Mucosa of rectum (tissue), 2 donors: ENCODE results near the gene BCR.

ENCODE experiments used
- H3K27ac ChIP-seq, 2 donors: one replicate each; pipeline ENCODE4 v1.7.0; 2013; ENCODE audit warnings: inconsistent platforms in 2 of 2, low read depth in 2 of 2, low read length in 2 of 2
- H3K27me3 ChIP-seq, 2 donors: one replicate each; pipeline ENCODE4 v1.7.0; 2013; ENCODE audit warnings: low read length in 2 of 2; ENCODE audit not compliant: control insufficient read depth in 2 of 2, insufficient read depth in 2 of 2
- H3K36me3 ChIP-seq, 2 donors: one replicate each; pipeline ENCODE4 v1.7.0; 2013; ENCODE audit warnings: low read length in 2 of 2; ENCODE audit not compliant: control insufficient read depth in 2 of 2, insufficient read depth in 2 of 2
- H3K4me1 ChIP-seq, 2 donors: one replicate each; pipeline ENCODE4 v1.7.0; 2013; ENCODE audit warnings: low read length in 2 of 2, mild to moderate bottlenecking in 1 of 2; ENCODE audit not compliant: control insufficient read depth in 2 of 2, insufficient read depth in 2 of 2
- H3K4me3 ChIP-seq, 2 donors: one replicate each; pipeline ENCODE4 v1.7.0; 2013; ENCODE audit warnings: low read length in 2 of 2
- H3K9ac ChIP-seq, 2 donors: one replicate each; pipeline ENCODE4 v1.7.0; 2013; ENCODE audit warnings: low read length in 2 of 2, low read depth in 1 of 2, mild to moderate bottlenecking in 1 of 2
- H3K9me3 ChIP-seq, 2 donors: one replicate each; pipeline ENCODE4 v1.7.0; 2013; ENCODE audit warnings: low read length in 2 of 2; ENCODE audit not compliant: control insufficient read depth in 2 of 2
- donor health status: healthy.
- donor health status: Normal muscosa, but diverticular disease.

Gene BCR

DNA sequence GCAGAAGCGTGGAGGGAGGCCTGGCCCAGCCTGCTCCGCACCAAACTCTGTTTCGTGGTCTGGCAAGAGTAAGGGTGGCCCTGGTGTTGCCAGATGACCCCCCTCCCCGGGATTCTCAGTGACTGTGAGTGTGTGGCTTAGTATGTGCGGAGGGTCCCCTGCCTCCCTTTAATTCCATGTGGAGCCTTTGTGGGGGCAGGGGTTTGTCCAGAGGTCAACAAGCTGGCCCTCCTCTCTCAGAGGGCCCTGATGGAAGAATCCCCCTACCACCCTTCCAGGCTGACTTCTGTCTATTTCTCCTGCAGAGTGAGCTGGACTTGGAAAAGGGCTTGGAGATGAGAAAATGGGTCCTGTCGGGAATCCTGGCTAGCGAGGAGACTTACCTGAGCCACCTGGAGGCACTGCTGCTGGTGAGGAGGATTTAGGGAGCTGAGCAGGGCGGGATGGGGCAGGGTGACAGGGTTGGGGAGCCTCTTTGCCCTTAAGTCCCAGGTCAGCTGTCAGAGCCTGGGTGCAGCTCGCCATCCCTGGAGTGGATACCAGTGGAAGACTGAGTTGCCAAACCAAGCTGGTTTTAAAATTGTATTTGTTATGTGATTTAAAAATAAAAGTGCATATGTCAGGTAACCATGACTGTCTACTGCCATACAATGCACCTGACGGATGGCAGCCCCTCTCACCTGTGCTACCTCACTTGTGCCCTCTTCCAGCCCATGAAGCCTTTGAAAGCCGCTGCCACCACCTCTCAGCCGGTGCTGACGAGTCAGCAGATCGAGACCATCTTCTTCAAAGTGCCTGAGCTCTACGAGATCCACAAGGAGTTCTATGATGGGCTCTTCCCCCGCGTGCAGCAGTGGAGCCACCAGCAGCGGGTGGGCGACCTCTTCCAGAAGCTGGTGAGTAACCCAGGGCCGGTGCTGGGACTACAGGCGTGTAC is 80.6 kb downstream of the BCR start:
- Histone ChIP-seq H3K4me3 (no peak overlapping the region), H3K36me3 (peaks cover 18 to 23% of the 10 kb centered on the region in 2 donors), H3K27ac (no peak overlapping the region), H3K9me3 (no peaks in the 10 kb centered on the region), H3K4me1 (peaks cover 11 to 28% of the 10 kb centered on the region in 2 donors), H3K27me3 (no peaks in the 10 kb centered on the region), H3K9ac (no peak overlapping the region)

DNA sequence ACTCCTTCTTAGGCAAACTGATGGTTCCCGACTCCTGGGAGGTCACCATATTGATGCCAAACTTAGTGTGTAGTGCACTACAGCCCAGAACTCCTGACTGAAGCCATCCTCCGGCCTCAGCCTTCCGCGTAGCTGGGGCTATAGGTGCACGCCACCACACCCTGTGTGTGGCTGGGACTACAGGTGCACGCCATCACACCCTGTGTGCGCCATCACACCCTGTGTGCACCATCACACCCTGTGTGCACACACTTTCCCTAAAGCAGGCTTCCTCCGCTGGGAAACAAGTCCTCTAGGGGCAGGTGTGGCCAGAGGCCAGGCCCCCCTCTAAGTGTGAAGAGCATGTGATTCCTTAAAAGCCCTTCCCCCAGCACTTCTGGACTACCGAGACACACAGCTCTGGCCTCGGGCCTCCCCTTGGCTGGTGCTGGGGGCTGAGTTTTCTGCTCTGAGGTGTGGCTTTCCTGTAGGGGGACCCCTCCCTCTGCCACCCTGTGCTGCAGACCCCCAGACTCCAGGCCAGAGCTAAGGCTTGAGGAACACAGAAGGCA is 81.7 kb downstream of the BCR start:
- Histone ChIP-seq H3K4me1 (peaks cover 5 to 18% of the 10 kb centered on the region in 2 donors), H3K9me3 (no peaks in the 10 kb centered on the region), H3K9ac (no peak overlapping the region), H3K27ac (no peak overlapping the region), H3K27me3 (no peaks in the 10 kb centered on the region), H3K4me3 (no peak overlapping the region), H3K36me3 (peaks cover 18 to 23% of the 10 kb centered on the region in 2 donors)

DNA sequence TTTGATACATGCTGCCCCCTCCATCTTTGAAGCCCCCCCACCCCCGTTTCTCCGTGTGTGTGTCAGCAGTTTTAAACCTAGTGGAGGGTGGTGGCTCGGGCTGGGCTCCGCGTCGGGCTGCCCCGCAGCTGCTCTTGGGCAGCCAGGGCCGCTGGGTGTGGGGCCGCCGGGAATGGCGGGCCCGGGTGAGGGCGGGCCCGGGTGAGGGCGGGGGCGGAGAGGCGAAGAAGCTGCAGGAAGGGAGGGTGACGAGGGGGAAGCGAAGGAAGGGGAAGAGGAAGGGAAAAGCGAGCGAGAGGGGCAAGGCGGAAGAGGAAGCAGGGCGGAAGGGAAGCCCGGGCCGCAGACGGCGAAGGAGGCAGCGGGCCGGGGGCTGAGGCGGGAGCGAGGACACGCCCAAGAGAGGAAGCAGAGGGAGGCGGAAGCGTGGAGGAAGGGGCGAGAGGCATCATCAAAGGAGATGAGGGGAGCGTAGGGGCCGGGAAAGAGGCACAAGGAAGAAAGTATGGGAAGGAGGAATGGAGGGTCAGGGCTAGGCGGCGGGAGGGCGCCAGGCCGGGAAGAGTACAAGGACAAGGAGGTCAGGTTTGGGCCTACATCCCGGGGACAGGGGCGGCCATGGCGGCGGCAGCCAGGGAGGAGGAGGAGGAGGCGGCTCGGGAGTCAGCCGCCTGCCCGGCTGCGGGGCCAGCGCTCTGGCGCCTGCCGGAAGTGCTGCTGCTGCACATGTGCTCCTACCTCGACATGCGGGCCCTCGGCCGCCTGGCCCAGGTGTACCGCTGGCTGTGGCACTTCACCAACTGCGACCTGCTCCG is 82.4 kb downstream of the BCR start:
- Histone ChIP-seq H3K36me3 (peaks cover 19 to 23% of the 10 kb centered on the region in 2 donors), H3K27ac (no peak overlapping the region), H3K9ac (no peak overlapping the region), H3K4me3 (no peak overlapping the region), H3K4me1 (peaks cover 0 to 10% of the 10 kb centered on the region in 2 donors), H3K9me3 (no peaks in the 10 kb centered on the region), H3K27me3 (no peaks in the 10 kb centered on the region)

GRCh38 chr22:23263651-23264555 is 83.6 kb downstream of the BCR start:
- no peaks in the 10 kb centered on the region for H3K27me3 ChIP-seq
- H3K36me3 ChIP-seq: peaks cover 26 to 30% of the 10 kb centered on the region in 2 donors
- H3K9me3 ChIP-seq: no peaks in the 10 kb centered on the region
- peaks cover 0 to under 1% of the 10 kb centered on the region in 2 donors for H3K4me1 ChIP-seq
- no peak overlapping the region for H3K9ac ChIP-seq
- no peak overlapping the region for H3K4me3 ChIP-seq
- peak overlapping the region in 1 of 2 donors; percentile 23 for H3K27ac ChIP-seq

- Histone ChIP-seq H3K27ac (peak overlapping the region in 1 of 2 donors; percentile 23), H3K36me3 (peaks cover 27 to 31% of the 10 kb centered on the region in 2 donors), H3K4me1 (peaks cover 0 to 2% of the 10 kb centered on the region in 2 donors), H3K9me3 (no peaks in the 10 kb centered on the region), H3K9ac (no peak overlapping the region), H3K27me3 (no peaks in the 10 kb centered on the region), H3K4me3 (no peak overlapping the region)
Measured at GRCh38 chr22:23264610-23265367, 84.5 kb downstream of the BCR start.

DNA sequence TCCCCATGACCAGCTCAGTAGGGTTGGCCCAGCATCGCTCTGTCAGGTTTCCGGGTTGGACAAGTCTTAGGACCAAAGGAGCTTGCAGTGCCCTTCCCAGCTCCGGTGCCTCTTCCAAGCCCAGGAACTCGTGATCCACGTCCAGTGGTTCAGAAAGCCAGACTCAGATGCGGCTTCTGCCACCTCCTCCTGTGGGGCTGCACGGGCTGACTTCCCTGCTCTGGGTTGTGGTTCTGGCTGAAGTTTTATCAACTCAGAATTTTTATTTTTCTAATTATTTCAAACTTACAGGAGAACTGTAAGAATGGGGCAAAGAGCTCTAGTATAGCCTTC is 85.0 kb downstream of the BCR start:
- Histone ChIP-seq H3K36me3 (peaks cover 26 to 35% of the 10 kb centered on the region in 2 donors), H3K27ac (no peak overlapping the region), H3K4me1 (peaks cover 0 to 2% of the 10 kb centered on the region in 2 donors)

DNA sequence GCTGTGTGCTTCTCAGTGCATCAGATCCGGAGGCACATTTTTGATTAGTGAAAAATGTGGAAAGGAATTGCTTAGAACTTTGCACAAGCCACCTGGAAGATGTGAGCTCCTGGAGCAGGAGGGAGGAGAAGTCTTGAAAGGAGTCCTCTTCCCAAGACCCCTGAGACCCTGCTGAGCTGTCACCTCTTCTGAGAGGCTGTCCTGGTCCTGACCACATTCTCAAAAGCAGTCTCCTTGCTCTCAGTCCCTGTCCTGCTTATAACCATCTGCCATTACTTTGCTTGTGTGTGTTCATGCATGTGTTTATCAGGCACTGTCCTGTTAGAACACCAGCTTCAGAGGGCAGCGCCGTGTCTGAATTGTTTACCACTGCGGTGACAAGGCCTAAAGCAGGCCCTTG is 86.5 kb downstream of the BCR start:
- Histone ChIP-seq H3K9ac (no peak overlapping the region), H3K36me3 (peaks cover 20 to 33% of the 10 kb centered on the region in 2 donors), H3K27ac (no peak overlapping the region), H3K9me3 (no peaks in the 10 kb centered on the region), H3K4me3 (no peak overlapping the region), H3K27me3 (no peaks in the 10 kb centered on the region), H3K4me1 (peaks cover 0 to 2% of the 10 kb centered on the region in 2 donors)

More for the DNA sequence above, 85.0 kb downstream of the BCR start:
- Histone ChIP-seq H3K27me3 (no peaks in the 10 kb centered on the region), H3K4me3 (no peak overlapping the region), H3K9ac (no peak overlapping the region), H3K9me3 (no peaks in the 10 kb centered on the region)

- Histone ChIP-seq H3K27me3 (no peaks in the 10 kb centered on the region), H3K4me1 (peaks cover 0 to 2% of the 10 kb centered on the region in 2 donors), H3K27ac (no peak overlapping the region), H3K9ac (no peak overlapping the region), H3K9me3 (no peaks in the 10 kb centered on the region), H3K4me3 (no peak overlapping the region), H3K36me3 (peaks cover 16 to 34% of the 10 kb centered on the region in 2 donors)
Measured at GRCh38 chr22:23267226-23268043, 87.1 kb downstream of the BCR start.
